SU-DHL-6 (cell line): Measurements from ENCODE around the gene JAK3.

Experiments used
- CTCF ChIP-seq: fragments of 200-600 bp; sonication (generic); IDR thresholded peaks from one replicate; pipeline ENCODE4 v1.5.1; 2017; ENCODE audit warnings: antibody characterized with exemption, mild to moderate bottlenecking, low read length, moderate library complexity; ENCODE audit not compliant: insufficient read depth, poor library complexity, severe bottlenecking
- EZH2phosphoT487 ChIP-seq: fragments of 200-600 bp; sonication (generic), shearing (Covaris generic); conservative IDR thresholded peaks from 2 replicates; pipeline ENCODE4 v1.6.1; 2018; ENCODE audit warnings: mild to moderate bottlenecking, antibody characterized with exemption, low read length, moderate library complexity, mixed read lengths

- TF ChIP-seq CTCF (no peak), EZH2phosphoT487 (no peak)
Measured at GRCh38 chr19:17879466-17879865, 31.7 kb upstream of the JAK3 start.
